ENCODE data around the gene KDM2B. TPM values are rescaled to one million over a fixed set of nuclear protein-coding genes. Genes with fewer than 3 reads are reported as not detected.

KDM2B gene
- total and polyA plus RNA-seq, 10 of the 15 experiments (the other 5 are each of a cell fraction or from before 2014, with no cell fraction given): 13.6 to 124 (median 40.4) TPM

- H3K36me3 ChIP-seq (ENCODE audit: control insufficient read depth in 2 of 2, insufficient read depth in 2 of 2, low read length in 1 of 2): peaks cover 14 to 21% of the 10 kb centered on the region in 2 experiments
- H3K4me3 ChIP-seq: no peak overlapping the region
- intact Hi-C loops (cut with micrococcal nuclease; ENCODE audit: unreplicated experiment) (no loop called here), in situ Hi-C loops (cut with MboI) (no loop called here)
- no peak overlapping the region for H3K4me2 ChIP-seq (ENCODE audit: control insufficient read depth, insufficient read depth)
- SMC1A ChIA-PET (ENCODE audit: uncharacterized antibody, unreplicated experiment): interaction anchor here (1.1 kb wide), 1 partner anchor 165 kb away, joined by 3 read pairs; no protein-coding TSS in a partner anchor
- CTCF ChIA-PET: interaction anchor here (0.7 to 2.1 kb wide), 5 partner anchors 8 to 72 kb away, joined by 3 to 7 read pairs (median 3); no protein-coding TSS in a partner anchor
- H4K20me1 ChIP-seq (ENCODE audit: control insufficient read depth, insufficient read depth): no peaks in the 10 kb centered on the region
- H3K4me1 ChIP-seq (ENCODE audit: control insufficient read depth, insufficient read depth, low read length): no peaks in the 10 kb centered on the region
- DNase-seq (ENCODE audit: low read depth, low spot score) (no peak), FAIRE-seq (no peak), ATAC-seq (no peak)
- TF ChIP-seq POLR2AphosphoS5 (IDR thresholded peaks at IDR 0.05; ENCODE audit: low read length) (no peak), TCF3 (IDR thresholded peaks at IDR 0.05; ENCODE audit: borderline replicate concordance, insufficient read depth, low read depth, low read length) (no peak), CREB1 (IDR thresholded peaks at IDR 0.05; ENCODE audit: low read depth) (no peak), TCF12 (IDR thresholded peaks at IDR 0.05; ENCODE audit: low read depth, low read length) (no peak), NFIC (IDR thresholded peaks at IDR 0.05; ENCODE audit: low read depth, low read length) (no peak), BCL11A (IDR thresholded peaks at IDR 0.05; ENCODE audit: low read depth, low read length) (no peak), NRF1 (conservative IDR thresholded peaks at IDR 0.05; ENCODE audit: low read depth, low read length) (no peak), CEBPB (IDR thresholded peaks at IDR 0.05; ENCODE audit: borderline replicate concordance in 1 of 2, low read depth in 2 of 2, low read length in 2 of 2) (no peak), ZBTB33 (IDR thresholded peaks at IDR 0.05) (no peak), FOXM1 (IDR thresholded peaks at IDR 0.05; ENCODE audit: low read depth, low read length) (no peak), MAX (IDR thresholded peaks at IDR 0.05; ENCODE audit: low read depth, low read length) (no peak), USF2 (IDR thresholded peaks at IDR 0.05; ENCODE audit: borderline replicate concordance, low read depth, low read length) (no peak), NFYA (IDR thresholded peaks at IDR 0.05; ENCODE audit: borderline replicate concordance, low read depth, low read length) (no peak), RUNX3 (IDR thresholded peaks at IDR 0.05; ENCODE audit: low read length) (no peak), PML (IDR thresholded peaks at IDR 0.05; ENCODE audit: low read length) (no peak), DPF2 (IDR thresholded peaks at IDR 0.05) (no peak)
- BruUV-seq (replicated peaks): no TSS peak
- H3K27ac ChIP-seq (ENCODE audit: control insufficient read depth, insufficient read depth): no peak overlapping the region
- no peaks in the 10 kb centered on the region for H3K27me3 ChIP-seq (replicated peaks in 1 of 2; ENCODE audit: control insufficient read depth in 2 of 2, insufficient read depth in 2 of 2, low read length in 1 of 2)
- no peaks in the 10 kb centered on the region for H3K9me3 ChIP-seq (replicated peaks; ENCODE audit: control insufficient read depth, insufficient read depth, low read length)
- RAD21 ChIA-PET (ENCODE audit: unreplicated experiment): interaction anchor here (0.6 to 1.7 kb wide), 4 partner anchors 82 to 119 kb away, joined by 3 to 4 read pairs (median 3); partner anchors contain the start of gene ORAI1
- no peak overlapping the region for H2AFZ ChIP-seq (ENCODE audit: control insufficient read depth, low read depth, low read length)
- 84% methylated on average over 8 of the region's 8 CpGs for WGBS (ENCODE audit: insufficient coverage, insufficient replicate concordance, low lambda C conversion rate, missing lambda C conversion rate)
- no peak overlapping the region for H3K9ac ChIP-seq (ENCODE audit: control insufficient read depth, insufficient read depth, low read length)
- H3K79me2 ChIP-seq (ENCODE audit: control insufficient read depth, insufficient read depth, low read length): no peaks in the 10 kb centered on the region
- POLR2A ChIA-PET: interaction anchor here (0.6 kb wide), 1 partner anchor 353 kb away, joined by 3 read pairs; no protein-coding TSS in a partner anchor
Measured at GRCh38 chr12:121507245-121507644, 73.6 kb downstream of the KDM2B start.

All from GM12878 (cell line).